Limb (tissue), 2 donors: ENCODE results near the gene MOB3A.
"Not testable (repeated sequence)": the region's sequence is repeated elsewhere in the genome, so short reads cannot be mapped to it uniquely, and the experiment has no call there.

Experiments used
- DNase-seq, 2 donors: peaks; one replicate each; pipeline ENCODE4 v3.0.0-alpha.2; 2016; ENCODE audit errors: extremely low spot score in 2 of 2

The MOB3A gene

GRCh38 chr19:2108251-2109016 is 12.3 kb upstream of the MOB3A start:
- no peak for DNase-seq

- no peak for DNase-seq
These were observed 7.0 kb upstream of the MOB3A start for GRCh38 chr19:2103045-2103707.

GRCh38 chr19:2101417-2102335 is 5.5 kb upstream of the MOB3A start:
- DNase-seq = no peak

- no peak for DNase-seq
These were observed 4.6 kb upstream of the MOB3A start for GRCh38 chr19:2100719-2101061.

- DNase-seq = no peak
These were observed 4.0 kb upstream of the MOB3A start for GRCh38 chr19:2099937-2100718.

GRCh38 chr19:2099054-2099501 is 3.0 kb upstream of the MOB3A start:
- no peak for DNase-seq

- DNase-seq = no peak
These were observed 1.8 kb upstream of the MOB3A start for GRCh38 chr19:2097886-2098327.

GRCh38 chr19:2097203-2097885 is 1.2 kb upstream of the MOB3A start:
- DNase-seq = no peak

- peak; percentile 98 to 100 for DNase-seq
These were observed 515 bp upstream of the MOB3A start, which contains the start of gene IZUMO4 for GRCh38 chr19:2096480-2097202. TSS of gene IZUMO4 (plus strand) at chr19:2096915. CDS start at chr19:2096946, 31 bp downstream.

GRCh38 chr19:2091926-2092525 is 4.1 kb downstream of the MOB3A start:
- DNase-seq = not testable (repeated sequence)

GRCh38 chr19:2089727-2090053 is 6.4 kb downstream of the MOB3A start:
- no peak for DNase-seq

GRCh38 chr19:2089001-2089711 is 7.0 kb downstream of the MOB3A start:
- DNase-seq = no peak

- no peak for DNase-seq
These were observed 8.5 kb downstream of the MOB3A start for GRCh38 chr19:2087621-2088100.

- not testable (repeated sequence) for DNase-seq
These were observed 9.2 kb downstream of the MOB3A start for GRCh38 chr19:2086695-2087620.

- no peak for DNase-seq
These were observed 11.0 kb downstream of the MOB3A start for GRCh38 chr19:2084993-2085720.

GRCh38 chr19:2083174-2083854 is 12.8 kb downstream of the MOB3A start:
- peak in 1 of 2 donors; percentile 18 for DNase-seq
